Measurements from ENCODE around the gene TEAD4. TPM values are rescaled to one million over a fixed set of nuclear protein-coding genes. Genes with fewer than 3 reads are reported as not detected.
A peak's percentile ranks its signal among the peaks of the same experiment; 100 is the strongest.

TEAD4 gene
- total and polyA plus RNA-seq, 11 donors: 5.7 to 59.2 (median 16.1) TPM

GRCh38 chr12:2959505-2960389, 550 bp downstream of the TEAD4 start:
- H3K27me3 ChIP-seq: peaks cover 0 to 25% (median 0%) of the 10 kb centered on the region in 9 donors
- peak; percentile 44 to 86 (median 70) for DNase-seq
- H3K27ac ChIP-seq: peak overlapping the region; percentile 79 to 94 (median 85)
- peak overlapping the region; percentile 39 to 86 (median 66) for H3K4me3 ChIP-seq
- peak in 1 of 2 donors; percentile 43 for TF ChIP-seq POLR2A (IDR thresholded peaks at IDR 0.05)
- TF ChIP-seq, protein P1, sequence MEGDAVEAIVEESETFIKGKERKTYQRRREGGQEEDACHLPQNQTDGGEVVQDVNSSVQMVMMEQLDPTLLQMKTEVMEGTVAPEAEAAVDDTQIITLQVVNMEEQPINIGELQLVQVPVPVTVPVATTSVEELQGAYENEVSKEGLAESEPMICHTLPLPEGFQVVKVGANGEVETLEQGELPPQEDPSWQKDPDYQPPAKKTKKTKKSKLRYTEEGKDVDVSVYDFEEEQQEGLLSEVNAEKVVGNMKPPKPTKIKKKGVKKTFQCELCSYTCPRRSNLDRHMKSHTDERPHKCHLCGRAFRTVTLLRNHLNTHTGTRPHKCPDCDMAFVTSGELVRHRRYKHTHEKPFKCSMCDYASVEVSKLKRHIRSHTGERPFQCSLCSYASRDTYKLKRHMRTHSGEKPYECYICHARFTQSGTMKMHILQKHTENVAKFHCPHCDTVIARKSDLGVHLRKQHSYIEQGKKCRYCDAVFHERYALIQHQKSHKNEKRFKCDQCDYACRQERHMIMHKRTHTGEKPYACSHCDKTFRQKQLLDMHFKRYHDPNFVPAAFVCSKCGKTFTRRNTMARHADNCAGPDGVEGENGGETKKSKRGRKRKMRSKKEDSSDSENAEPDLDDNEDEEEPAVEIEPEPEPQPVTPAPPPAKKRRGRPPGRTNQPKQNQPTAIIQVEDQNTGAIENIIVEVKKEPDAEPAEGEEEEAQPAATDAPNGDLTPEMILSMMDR (IDR thresholded peaks at IDR 0.05): peak in 2 of 12 donors; percentile 6 to 10
- H3K9me3 ChIP-seq: no peaks in the 10 kb centered on the region
- peak in 3 of 4 donors; percentile 29 to 74 (median 68) for ATAC-seq
- peaks cover 0 to 51% (median 21%) of the 10 kb centered on the region in 12 donors for H3K4me1 ChIP-seq
- WGBS, 4 donors: 2 to 3% (median 2%) methylated on average over 52 to 104 of the region's 104 CpGs
- intact Hi-C loops (cut with DNase I): loop anchor here in 8 of 10 donors (5.0 to 10.0 kb wide), 3 partner anchors 72 to 75 kb away; no protein-coding TSS in a partner anchor
- no peaks in the 10 kb centered on the region for H3K36me3 ChIP-seq

DNA sequence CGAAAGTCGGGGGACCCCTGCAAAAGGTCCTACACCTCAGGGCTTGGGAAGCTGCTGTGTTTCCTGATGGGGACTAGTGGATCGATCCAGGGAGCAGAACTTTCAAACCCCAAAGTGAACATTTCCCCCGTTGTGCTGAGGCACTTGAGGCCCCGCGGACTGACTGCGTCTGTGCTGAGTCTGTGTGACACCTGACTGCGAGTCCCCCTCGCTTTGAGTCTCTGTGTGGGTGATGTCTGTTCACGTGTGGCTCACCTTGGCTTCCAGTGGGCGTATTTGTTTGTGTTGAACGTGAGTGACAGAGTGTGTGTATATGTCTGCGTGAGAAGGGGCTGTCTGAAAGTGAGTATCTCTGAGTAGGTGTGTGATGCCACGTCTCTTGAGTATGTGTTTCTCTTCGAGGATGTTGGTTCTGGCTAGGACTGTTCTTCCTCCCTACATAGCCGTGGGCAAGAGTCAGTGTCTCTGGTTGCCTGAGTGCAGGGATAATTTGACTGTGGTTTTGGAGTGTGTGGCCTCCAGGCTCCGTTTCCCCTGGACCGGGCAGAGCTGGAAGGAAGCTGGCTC, 1.3 kb downstream of the TEAD4 start:
- Histone ChIP-seq H3K4me1 (peaks cover 0 to 52% (median 22%) of the 10 kb centered on the region in 12 donors), H3K36me3 (no peaks in the 10 kb centered on the region), H3K27me3 (peaks cover 0 to 25% (median 0%) of the 10 kb centered on the region in 9 donors), H3K27ac (peak overlapping the region; percentile 79 to 94 (median 85)), H3K9me3 (no peaks in the 10 kb centered on the region), H3K4me3 (peak overlapping the region; percentile 39 to 86 (median 66))
- ATAC-seq (no peak), DNase-seq (no peak)
- intact Hi-C loops (cut with DNase I): loop anchor here in 8 of 10 donors (5.0 to 10.0 kb wide), 2 partner anchors 72 to 74 kb away; no protein-coding TSS in a partner anchor
- WGBS, 4 donors: 26 to 47% (median 27%) methylated on average over 10 to 18 of the region's 18 CpGs
- no peak for TF ChIP-seq POLR2A (IDR thresholded peaks at IDR 0.05)
- TF ChIP-seq, protein P1 (IDR thresholded peaks at IDR 0.05): no peak

GRCh38 chr12:2960996-2961616, 1.9 kb downstream of the TEAD4 start:
- intact Hi-C loops (cut with DNase I): loop anchor here in 8 of 10 donors (5.0 to 10.0 kb wide), 2 partner anchors 71 to 74 kb away; no protein-coding TSS in a partner anchor
- Histone ChIP-seq H3K4me3 (peak overlapping the region; percentile 3 to 86 (median 66)), H3K4me1 (peaks cover 0 to 52% (median 22%) of the 10 kb centered on the region in 12 donors), H3K27ac (peak overlapping the region in 11 of 12 donors; percentile 25 to 94 (median 84)), H3K36me3 (no peaks in the 10 kb centered on the region), H3K9me3 (no peaks in the 10 kb centered on the region), H3K27me3 (peaks cover 0 to 25% (median 0%) of the 10 kb centered on the region in 9 donors)
- 61 to 69% (median 65%) methylated on average over 10 of the region's 10 CpGs for WGBS, 4 donors
- DNase-seq (no peak), ATAC-seq (no peak)
- no peak for TF ChIP-seq POLR2A (IDR thresholded peaks at IDR 0.05)
- TF ChIP-seq, protein P1 (IDR thresholded peaks at IDR 0.05): no peak
